Stimulated activated CD4-positive, alpha-beta T cell treated with anti-CD3 and anti-CD28 coated beads, TNF-alpha, amount 100 ng/mL, for 48 hours (primary cell): Measurements from ENCODE around the gene ARFGAP3.

Source experiments
- DNase-seq, 3 donors: peaks; one replicate each; pipeline ENCODE4 v3.0.0-alpha.2; 2020; ENCODE audit warnings: low read depth in 3 of 3

ARFGAP3 gene

GRCh38 chr22:42863349-42863961, 6.4 kb upstream of the ARFGAP3 start:
- peak in 2 of 3 donors; percentile 16 to 32 for DNase-seq

GRCh38 chr22:42862045-42862734, 5.1 kb upstream of the ARFGAP3 start:
- DNase-seq: no peak

GRCh38 chr22:42860968-42861367, 3.9 kb upstream of the ARFGAP3 start:
- no peak for DNase-seq

GRCh38 chr22:42857845-42858481, 890 bp upstream of the ARFGAP3 start:
- DNase-seq: no peak

GRCh38 chr22:42856179-42856864, 751 bp downstream of the ARFGAP3 start:
- peak in 2 of 3 donors; percentile 18 to 27 for DNase-seq

GRCh38 chr22:42855721-42856120, 1.4 kb downstream of the ARFGAP3 start:
- DNase-seq: no peak

- no peak for DNase-seq
Measured at GRCh38 chr22:42855211-42855610, 1.9 kb downstream of the ARFGAP3 start.

GRCh38 chr22:42848941-42849550, 8.0 kb downstream of the ARFGAP3 start:
- no peak for DNase-seq

- no peak for DNase-seq
Measured at GRCh38 chr22:42847110-42847509, 10.0 kb downstream of the ARFGAP3 start.

GRCh38 chr22:42844756-42845155, 12.3 kb downstream of the ARFGAP3 start:
- no peak for DNase-seq

- DNase-seq: no peak
Measured at GRCh38 chr22:42842658-42843370, 14.3 kb downstream of the ARFGAP3 start.

GRCh38 chr22:42841444-42841843, 15.6 kb downstream of the ARFGAP3 start:
- no peak for DNase-seq

- no peak for DNase-seq
Measured at GRCh38 chr22:42837556-42837955, 19.5 kb downstream of the ARFGAP3 start.

- DNase-seq: no peak
Measured at GRCh38 chr22:42836026-42836425, 21.0 kb downstream of the ARFGAP3 start.

- DNase-seq: no peak
Measured at GRCh38 chr22:42834177-42834949, 22.7 kb downstream of the ARFGAP3 start.

GRCh38 chr22:42833104-42833503, 24.0 kb downstream of the ARFGAP3 start:
- no peak for DNase-seq

GRCh38 chr22:42831712-42832111, 25.4 kb downstream of the ARFGAP3 start:
- no peak for DNase-seq

GRCh38 chr22:42830161-42830560, 26.9 kb downstream of the ARFGAP3 start:
- no peak for DNase-seq

- DNase-seq: no peak
Measured at GRCh38 chr22:42829302-42829701, 27.8 kb downstream of the ARFGAP3 start.

GRCh38 chr22:42825796-42826195, 31.3 kb downstream of the ARFGAP3 start:
- DNase-seq: no peak

GRCh38 chr22:42821386-42821785, 35.7 kb downstream of the ARFGAP3 start:
- no peak for DNase-seq
